ENCODE results near the gene GSK3B.

Gene GSK3B

DNA sequence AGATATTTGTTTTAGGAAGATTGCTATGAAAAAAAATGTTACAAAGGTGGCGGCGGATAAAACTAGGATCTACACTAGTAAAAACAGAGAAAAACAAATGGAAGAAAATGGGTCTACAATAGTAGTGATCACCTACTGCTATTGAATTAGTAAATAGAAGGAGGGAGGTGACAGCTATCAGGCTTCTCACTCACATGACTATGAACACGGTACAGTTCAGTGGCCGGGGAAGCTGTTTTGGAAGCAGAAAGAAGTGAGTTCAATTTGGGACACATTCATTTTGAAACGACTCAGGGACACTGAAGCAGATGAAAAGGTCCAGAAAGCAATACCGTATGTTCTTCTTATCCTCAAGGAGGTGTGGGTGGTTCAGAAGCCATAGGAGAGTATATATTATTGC, 138.3 kb downstream of the GSK3B start:
- peaks cover 25% of the 10 kb centered on the region for H3K36me3 Mint-ChIP-seq (ENCODE audit: low read depth)
- no peak overlapping the region for H3K4me3 Mint-ChIP-seq
- H3K4me1 Mint-ChIP-seq = no peaks in the 10 kb centered on the region
- TF ChIP-seq, protein P1, sequence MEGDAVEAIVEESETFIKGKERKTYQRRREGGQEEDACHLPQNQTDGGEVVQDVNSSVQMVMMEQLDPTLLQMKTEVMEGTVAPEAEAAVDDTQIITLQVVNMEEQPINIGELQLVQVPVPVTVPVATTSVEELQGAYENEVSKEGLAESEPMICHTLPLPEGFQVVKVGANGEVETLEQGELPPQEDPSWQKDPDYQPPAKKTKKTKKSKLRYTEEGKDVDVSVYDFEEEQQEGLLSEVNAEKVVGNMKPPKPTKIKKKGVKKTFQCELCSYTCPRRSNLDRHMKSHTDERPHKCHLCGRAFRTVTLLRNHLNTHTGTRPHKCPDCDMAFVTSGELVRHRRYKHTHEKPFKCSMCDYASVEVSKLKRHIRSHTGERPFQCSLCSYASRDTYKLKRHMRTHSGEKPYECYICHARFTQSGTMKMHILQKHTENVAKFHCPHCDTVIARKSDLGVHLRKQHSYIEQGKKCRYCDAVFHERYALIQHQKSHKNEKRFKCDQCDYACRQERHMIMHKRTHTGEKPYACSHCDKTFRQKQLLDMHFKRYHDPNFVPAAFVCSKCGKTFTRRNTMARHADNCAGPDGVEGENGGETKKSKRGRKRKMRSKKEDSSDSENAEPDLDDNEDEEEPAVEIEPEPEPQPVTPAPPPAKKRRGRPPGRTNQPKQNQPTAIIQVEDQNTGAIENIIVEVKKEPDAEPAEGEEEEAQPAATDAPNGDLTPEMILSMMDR (IDR thresholded peaks at IDR 0.05) = no peak
- H3K27ac Mint-ChIP-seq = peak overlapping the region; percentile 9
- peaks cover 5% of the 10 kb centered on the region for H3K9me3 Mint-ChIP-seq
- H3K27me3 Mint-ChIP-seq (ENCODE audit: low read depth, poor library complexity) = no peaks in the 10 kb centered on the region
- DNase-seq = no peak

DNA sequence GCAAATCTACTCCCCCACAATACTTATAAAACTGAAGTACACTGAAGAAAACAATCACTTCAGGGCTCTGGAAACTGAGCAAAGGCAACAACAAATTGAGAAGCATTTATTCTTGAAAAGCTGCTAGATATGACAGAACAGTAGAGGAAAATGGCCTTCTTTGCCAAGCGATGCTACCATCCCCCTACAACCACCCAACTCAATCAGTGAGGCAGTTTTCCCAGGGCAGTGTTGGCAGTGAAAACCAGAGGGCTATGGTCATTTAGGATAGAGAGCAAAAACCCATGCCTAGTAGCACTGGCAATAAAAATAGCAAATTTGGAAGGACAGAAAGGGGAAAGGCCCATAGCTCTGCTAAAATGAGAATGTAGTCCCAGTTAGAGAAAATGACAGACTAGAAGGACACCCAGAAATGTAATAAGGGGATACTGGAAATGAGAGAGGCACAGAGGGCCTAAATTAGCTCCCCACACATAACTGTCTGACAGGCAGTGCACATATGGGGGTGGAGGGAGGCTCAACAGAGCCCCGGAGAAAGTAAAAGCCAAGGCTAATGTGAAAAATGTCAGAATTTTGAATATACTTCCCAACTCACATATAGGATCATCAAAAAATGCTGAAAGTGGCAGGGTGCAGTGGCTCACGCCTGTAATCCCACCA, 143.5 kb downstream of the GSK3B start:
- no peak for DNase-seq
- TF ChIP-seq, protein P1 (IDR thresholded peaks at IDR 0.05) = no peak
- H3K27ac Mint-ChIP-seq = peak overlapping the region; percentile 65
- no peak overlapping the region for H3K4me3 Mint-ChIP-seq
- peaks cover 2% of the 10 kb centered on the region for H3K36me3 Mint-ChIP-seq (ENCODE audit: low read depth)
- no peaks in the 10 kb centered on the region for H3K4me1 Mint-ChIP-seq
- no peaks in the 10 kb centered on the region for H3K9me3 Mint-ChIP-seq
- peaks cover 2% of the 10 kb centered on the region for H3K27me3 Mint-ChIP-seq (ENCODE audit: low read depth, poor library complexity)

DNA sequence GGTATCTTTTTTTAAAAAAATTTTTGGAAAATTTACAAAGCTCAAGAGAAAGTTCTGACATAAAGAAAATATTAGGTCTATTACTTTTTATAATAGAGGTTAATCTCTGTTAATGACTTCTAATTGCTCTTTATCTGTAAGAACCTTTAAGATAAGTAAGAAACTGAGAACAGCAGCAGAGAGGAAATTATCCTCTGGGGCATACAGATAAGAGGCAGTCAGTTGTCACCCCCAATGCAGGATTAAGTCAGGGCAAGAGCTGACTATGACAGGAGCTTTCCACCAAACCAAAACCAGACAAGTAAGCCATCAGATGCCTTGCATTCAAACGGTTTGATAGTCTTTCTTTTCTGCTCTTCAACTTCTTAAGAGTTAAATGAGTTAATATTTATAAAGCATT, 149.0 kb downstream of the GSK3B start:
- H3K27me3 Mint-ChIP-seq (ENCODE audit: low read depth, poor library complexity) = peaks cover 2% of the 10 kb centered on the region
- H3K4me1 Mint-ChIP-seq = no peaks in the 10 kb centered on the region
- H3K4me3 Mint-ChIP-seq = no peak overlapping the region
- no peak for DNase-seq
- H3K36me3 Mint-ChIP-seq (ENCODE audit: low read depth) = peaks cover 30% of the 10 kb centered on the region
- H3K27ac Mint-ChIP-seq = no peak overlapping the region
- TF ChIP-seq, protein P1 (IDR thresholded peaks at IDR 0.05) = no peak
- H3K9me3 Mint-ChIP-seq = no peaks in the 10 kb centered on the region

DNA sequence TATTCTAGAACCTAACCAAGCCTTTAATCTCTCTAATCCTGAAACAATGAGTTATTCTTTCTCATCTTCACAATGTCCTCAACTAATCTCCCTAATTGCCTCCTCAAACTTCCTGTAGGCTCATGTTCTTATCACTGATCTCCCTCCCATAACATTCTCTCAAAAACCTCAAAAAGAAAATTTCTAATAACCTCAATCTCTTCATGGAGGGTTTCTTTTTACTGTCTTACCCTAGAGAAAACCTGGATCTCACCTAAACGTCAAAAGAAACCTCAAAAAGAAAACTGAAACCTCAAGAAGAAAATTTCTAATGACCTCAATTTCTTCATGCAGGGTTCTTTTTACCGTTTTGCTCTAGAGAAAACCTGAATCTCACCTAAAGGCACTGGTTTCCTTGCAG, 150.2 kb downstream of the GSK3B start:
- no peak for DNase-seq
- Mint-ChIP-seq H3K4me3 (no peak overlapping the region), H3K4me1 (no peaks in the 10 kb centered on the region), H3K27me3 (ENCODE audit: low read depth, poor library complexity) (peaks cover 2% of the 10 kb centered on the region), H3K36me3 (ENCODE audit: low read depth) (peaks cover 30% of the 10 kb centered on the region), H3K27ac (no peak overlapping the region), H3K9me3 (no peaks in the 10 kb centered on the region)
- TF ChIP-seq, protein P1 (IDR thresholded peaks at IDR 0.05) = no peak

DNA sequence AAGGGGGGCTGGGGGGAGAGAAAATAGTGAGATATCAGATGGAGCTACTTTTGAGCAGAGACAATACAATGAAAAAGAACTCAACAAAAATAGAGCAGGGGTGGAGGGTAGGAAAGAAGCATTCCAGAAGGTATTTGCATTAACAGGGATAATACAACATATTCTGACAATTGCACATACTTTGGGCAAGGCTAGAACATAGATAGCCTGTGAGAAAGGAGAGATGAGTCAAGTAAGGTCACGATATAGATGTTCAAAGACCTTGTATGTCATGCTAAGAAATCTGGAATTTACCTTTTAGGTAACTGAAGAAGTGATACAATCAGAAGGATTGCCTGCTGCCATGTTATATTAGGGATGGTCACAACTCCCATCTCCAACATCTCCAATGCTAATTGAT, 155.2 kb downstream of the GSK3B start:
- Mint-ChIP-seq H3K9me3 (peaks cover 6% of the 10 kb centered on the region), H3K36me3 (ENCODE audit: low read depth) (peaks cover 38% of the 10 kb centered on the region), H3K4me3 (no peak overlapping the region), H3K27ac (peak overlapping the region; percentile 2), H3K27me3 (ENCODE audit: low read depth, poor library complexity) (no peaks in the 10 kb centered on the region), H3K4me1 (peaks cover 5% of the 10 kb centered on the region)
- DNase-seq = no peak
- TF ChIP-seq, protein P1 (IDR thresholded peaks at IDR 0.05) = no peak

DNA sequence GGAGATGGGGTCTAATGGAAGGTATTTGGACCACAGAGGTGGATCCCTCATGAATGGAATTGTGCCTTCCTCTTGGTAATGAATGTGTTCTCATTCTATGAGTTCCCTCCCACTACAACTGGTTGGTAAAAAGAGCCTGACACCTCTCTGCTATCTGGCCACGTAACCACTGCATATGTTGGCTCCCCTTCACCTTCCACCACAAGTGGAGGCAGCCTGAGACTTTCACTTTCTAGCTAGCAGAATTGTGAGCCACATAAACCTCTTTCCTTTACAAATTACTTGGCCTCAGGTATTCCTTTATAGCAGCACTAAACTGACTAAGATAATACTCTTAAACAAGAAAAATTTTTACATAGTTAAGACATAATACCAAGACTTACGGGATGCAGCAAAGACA, 157.0 kb downstream of the GSK3B start:
- no peak overlapping the region for H3K4me3 Mint-ChIP-seq
- TF ChIP-seq, protein P1 (IDR thresholded peaks at IDR 0.05) = no peak
- H3K9me3 Mint-ChIP-seq = peaks cover 6% of the 10 kb centered on the region
- peaks cover 38% of the 10 kb centered on the region for H3K36me3 Mint-ChIP-seq (ENCODE audit: low read depth)
- peak overlapping the region; percentile 16 for H3K27ac Mint-ChIP-seq
- DNase-seq = no peak
- H3K27me3 Mint-ChIP-seq (ENCODE audit: low read depth, poor library complexity) = no peaks in the 10 kb centered on the region
- H3K4me1 Mint-ChIP-seq = peaks cover 5% of the 10 kb centered on the region
